ENCODE measurements around the gene LZTS2.

Gene LZTS2

GRCh38 chr10:101032637-101033224, 33.1 kb downstream of the LZTS2 start (continued):
- TF ChIP-seq ZNF26 (tag by site-specific recombination; IDR thresholded peaks at IDR 0.05) (no peak), ZBTB21 (tag by site-specific recombination; IDR thresholded peaks at IDR 0.05) (no peak), ZNF292 (tag by site-specific recombination; IDR thresholded peaks at IDR 0.05; ENCODE audit: borderline replicate concordance, low read depth) (no peak), OSR2 (tag by site-specific recombination; IDR thresholded peaks at IDR 0.05) (peak; percentile 48; the same call in 1 of the 2 replicates), ZNF148 (tag by site-specific recombination; IDR thresholded peaks at IDR 0.05; ENCODE audit: borderline replicate concordance) (no peak), KLF8 (tag by site-specific recombination; IDR thresholded peaks at IDR 0.05) (peak; percentile 80; the same call in 1 of the 2 replicates), ZNF350 (tag by site-specific recombination; IDR thresholded peaks at IDR 0.05) (no peak), ZSCAN16 (tag by site-specific recombination; IDR thresholded peaks at IDR 0.05) (no peak), PRDM1 (tag by site-specific recombination; IDR thresholded peaks at IDR 0.05) (no peak), ZNF341 (tag by site-specific recombination; IDR thresholded peaks at IDR 0.05; ENCODE audit: low read depth) (no peak), ZSCAN23 (tag by site-specific recombination; IDR thresholded peaks at IDR 0.05) (no peak), KLF1 (tag by site-specific recombination; IDR thresholded peaks at IDR 0.05) (no peak), ZNF138 (tag by site-specific recombination; IDR thresholded peaks at IDR 0.05; ENCODE audit: borderline replicate concordance) (no peak), ZNF324 (tag by site-specific recombination; IDR thresholded peaks at IDR 0.05) (no peak), ZNF114 (tag by site-specific recombination; IDR thresholded peaks at IDR 0.05) (no peak), ZBTB48 (tag by site-specific recombination; IDR thresholded peaks at IDR 0.05) (peak; percentile 80), ZNF394 (tag by site-specific recombination; IDR thresholded peaks at IDR 0.05; ENCODE audit: borderline replicate concordance) (no peak; the same call in 1 of the 2 replicates), PATZ1 (tag by site-specific recombination; IDR thresholded peaks at IDR 0.05) (peak; percentile 91), SP2 (tag by site-specific recombination; IDR thresholded peaks at IDR 0.05) (no peak), ZXDB (tag by site-specific recombination; IDR thresholded peaks at IDR 0.05) (peak; percentile 31), YY2 (tag by site-specific recombination; IDR thresholded peaks at IDR 0.05) (no peak), ZNF2 (tag by site-specific recombination; IDR thresholded peaks at IDR 0.05) (peak; percentile 43; the same call in 1 of the 2 replicates)
- TF ChIP-seq, protein P1, sequence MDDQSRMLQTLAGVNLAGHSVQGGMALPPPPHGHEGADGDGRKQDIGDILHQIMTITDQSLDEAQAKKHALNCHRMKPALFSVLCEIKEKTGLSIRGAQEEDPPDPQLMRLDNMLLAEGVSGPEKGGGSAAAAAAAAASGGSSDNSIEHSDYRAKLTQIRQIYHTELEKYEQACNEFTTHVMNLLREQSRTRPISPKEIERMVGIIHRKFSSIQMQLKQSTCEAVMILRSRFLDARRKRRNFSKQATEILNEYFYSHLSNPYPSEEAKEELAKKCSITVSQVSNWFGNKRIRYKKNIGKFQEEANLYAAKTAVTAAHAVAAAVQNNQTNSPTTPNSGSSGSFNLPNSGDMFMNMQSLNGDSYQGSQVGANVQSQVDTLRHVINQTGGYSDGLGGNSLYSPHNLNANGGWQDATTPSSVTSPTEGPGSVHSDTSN (CRISPR knock-in tag; IDR thresholded peaks at IDR 0.05) = no peak
- TF ChIP-seq, protein P2, sequence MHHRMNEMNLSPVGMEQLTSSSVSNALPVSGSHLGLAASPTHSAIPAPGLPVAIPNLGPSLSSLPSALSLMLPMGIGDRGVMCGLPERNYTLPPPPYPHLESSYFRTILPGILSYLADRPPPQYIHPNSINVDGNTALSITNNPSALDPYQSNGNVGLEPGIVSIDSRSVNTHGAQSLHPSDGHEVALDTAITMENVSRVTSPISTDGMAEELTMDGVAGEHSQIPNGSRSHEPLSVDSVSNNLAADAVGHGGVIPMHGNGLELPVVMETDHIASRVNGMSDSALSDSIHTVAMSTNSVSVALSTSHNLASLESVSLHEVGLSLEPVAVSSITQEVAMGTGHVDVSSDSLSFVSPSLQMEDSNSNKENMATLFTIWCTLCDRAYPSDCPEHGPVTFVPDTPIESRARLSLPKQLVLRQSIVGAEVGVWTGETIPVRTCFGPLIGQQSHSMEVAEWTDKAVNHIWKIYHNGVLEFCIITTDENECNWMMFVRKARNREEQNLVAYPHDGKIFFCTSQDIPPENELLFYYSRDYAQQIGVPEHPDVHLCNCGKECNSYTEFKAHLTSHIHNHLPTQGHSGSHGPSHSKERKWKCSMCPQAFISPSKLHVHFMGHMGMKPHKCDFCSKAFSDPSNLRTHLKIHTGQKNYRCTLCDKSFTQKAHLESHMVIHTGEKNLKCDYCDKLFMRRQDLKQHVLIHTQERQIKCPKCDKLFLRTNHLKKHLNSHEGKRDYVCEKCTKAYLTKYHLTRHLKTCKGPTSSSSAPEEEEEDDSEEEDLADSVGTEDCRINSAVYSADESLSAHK (tag by site-specific recombination; IDR thresholded peaks at IDR 0.05) = peak; percentile 10; the same call in 1 of the 2 replicates
- TF ChIP-seq, protein P3, sequence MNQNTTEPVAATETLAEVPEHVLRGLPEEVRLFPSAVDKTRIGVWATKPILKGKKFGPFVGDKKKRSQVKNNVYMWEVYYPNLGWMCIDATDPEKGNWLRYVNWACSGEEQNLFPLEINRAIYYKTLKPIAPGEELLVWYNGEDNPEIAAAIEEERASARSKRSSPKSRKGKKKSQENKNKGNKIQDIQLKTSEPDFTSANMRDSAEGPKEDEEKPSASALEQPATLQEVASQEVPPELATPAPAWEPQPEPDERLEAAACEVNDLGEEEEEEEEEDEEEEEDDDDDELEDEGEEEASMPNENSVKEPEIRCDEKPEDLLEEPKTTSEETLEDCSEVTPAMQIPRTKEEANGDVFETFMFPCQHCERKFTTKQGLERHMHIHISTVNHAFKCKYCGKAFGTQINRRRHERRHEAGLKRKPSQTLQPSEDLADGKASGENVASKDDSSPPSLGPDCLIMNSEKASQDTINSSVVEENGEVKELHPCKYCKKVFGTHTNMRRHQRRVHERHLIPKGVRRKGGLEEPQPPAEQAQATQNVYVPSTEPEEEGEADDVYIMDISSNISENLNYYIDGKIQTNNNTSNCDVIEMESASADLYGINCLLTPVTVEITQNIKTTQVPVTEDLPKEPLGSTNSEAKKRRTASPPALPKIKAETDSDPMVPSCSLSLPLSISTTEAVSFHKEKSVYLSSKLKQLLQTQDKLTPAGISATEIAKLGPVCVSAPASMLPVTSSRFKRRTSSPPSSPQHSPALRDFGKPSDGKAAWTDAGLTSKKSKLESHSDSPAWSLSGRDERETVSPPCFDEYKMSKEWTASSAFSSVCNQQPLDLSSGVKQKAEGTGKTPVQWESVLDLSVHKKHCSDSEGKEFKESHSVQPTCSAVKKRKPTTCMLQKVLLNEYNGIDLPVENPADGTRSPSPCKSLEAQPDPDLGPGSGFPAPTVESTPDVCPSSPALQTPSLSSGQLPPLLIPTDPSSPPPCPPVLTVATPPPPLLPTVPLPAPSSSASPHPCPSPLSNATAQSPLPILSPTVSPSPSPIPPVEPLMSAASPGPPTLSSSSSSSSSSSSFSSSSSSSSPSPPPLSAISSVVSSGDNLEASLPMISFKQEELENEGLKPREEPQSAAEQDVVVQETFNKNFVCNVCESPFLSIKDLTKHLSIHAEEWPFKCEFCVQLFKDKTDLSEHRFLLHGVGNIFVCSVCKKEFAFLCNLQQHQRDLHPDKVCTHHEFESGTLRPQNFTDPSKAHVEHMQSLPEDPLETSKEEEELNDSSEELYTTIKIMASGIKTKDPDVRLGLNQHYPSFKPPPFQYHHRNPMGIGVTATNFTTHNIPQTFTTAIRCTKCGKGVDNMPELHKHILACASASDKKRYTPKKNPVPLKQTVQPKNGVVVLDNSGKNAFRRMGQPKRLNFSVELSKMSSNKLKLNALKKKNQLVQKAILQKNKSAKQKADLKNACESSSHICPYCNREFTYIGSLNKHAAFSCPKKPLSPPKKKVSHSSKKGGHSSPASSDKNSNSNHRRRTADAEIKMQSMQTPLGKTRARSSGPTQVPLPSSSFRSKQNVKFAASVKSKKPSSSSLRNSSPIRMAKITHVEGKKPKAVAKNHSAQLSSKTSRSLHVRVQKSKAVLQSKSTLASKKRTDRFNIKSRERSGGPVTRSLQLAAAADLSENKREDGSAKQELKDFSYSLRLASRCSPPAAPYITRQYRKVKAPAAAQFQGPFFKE (tag by site-specific recombination; IDR thresholded peaks at IDR 0.05; ENCODE audit: borderline replicate concordance) = no peak
